Prostate gland (tissue), 2 donors: Measurements from ENCODE around the gene TADA1. TPM values are rescaled to one million over a fixed set of nuclear protein-coding genes. Genes with fewer than 3 reads are reported as not detected.

ENCODE experiments used
- DNase-seq: peaks from one replicate; pipeline ENCODE4 v3.0.0-alpha.2; 2019; ENCODE audit warnings: low spot score
- H3K27ac ChIP-seq, 2 donors: fragments of 200-600 bp; sonication (generic); 2 replicates each; pipeline ENCODE4 v1.5.1; 2017 to 2019
- H3K27me3 ChIP-seq: fragments of 200-600 bp; sonication (generic); replicated peaks from 2 replicates; pipeline ENCODE4 v1.5.1; 2019; ENCODE audit not compliant: insufficient read depth
- H3K36me3 ChIP-seq, 2 donors: fragments of 200-600 bp; sonication (generic); 1 replicate in 1 of 2; 2 replicates in 1 of 2; pipeline versions ENCODE4 v1.5.1 to v1.8.1; 2017 to 2019
- H3K4me1 ChIP-seq: fragments of 200-600 bp; sonication (generic); replicated peaks from 2 replicates; pipeline ENCODE4 v1.5.1; 2019
- H3K4me3 ChIP-seq, 2 donors: fragments of 200-600 bp; sonication (generic); 2 replicates each; pipeline ENCODE4 v1.5.1; 2017 to 2019
- H3K9me3 ChIP-seq: fragments of 200-600 bp; sonication (generic); 2 replicates; pipeline ENCODE4 v1.5.1; 2017
- POLR2A ChIP-seq: fragments of 450-650 bp; IDR thresholded peaks from one replicate; pipeline ENCODE4 v1.6.1; 2016; ENCODE audit warnings: antibody characterized with exemption, mild to moderate bottlenecking
- POLR2AphosphoS5 ChIP-seq: sonication (generic); formaldehyde crosslinking; IDR thresholded peaks from one replicate; pipeline ENCODE4 v1.6.1; 2017; ENCODE audit warnings: antibody characterized with exemption
- WGBS: methylation state at CpG from one replicate; pipeline ENCODE4 v1.1.5; 2018; 5-methylcytosine and 5-hydroxymethylcytosine counted together
- intact Hi-C: fragments of 100-400 bp; cut with DNase I; formaldehyde crosslinking; loops from one replicate; pipeline ENCODE4 v1.14.2; 2022
- total RNA-seq, 2 donors: library from RNA; depleted of rRNA; stranded (reverse); fragments of >200 nt; gene quantifications; one replicate each; pipeline ENCODE4 v1.1.0, GENCODE V29; 2016
- TF ChIP-seq, protein P1 (sequence below), 4 experiments: fragments of 200-600 bp in 2 of 4; fragments of 450-650 bp in 2 of 4; sonication (generic) in 2 of 4; IDR thresholded peaks; 1 replicate in 3 of 4; 2 replicates in 1 of 4; pipeline ENCODE4 v1.5.1; 2016 to 2019; ENCODE audit warnings: antibody characterized with exemption in 4 of 4, mild to moderate bottlenecking in 2 of 4, moderate library complexity in 2 of 4

The TADA1 gene
- total RNA-seq, 2 donors from 2014 or later = 14.2 to 19.5 TPM

DNA sequence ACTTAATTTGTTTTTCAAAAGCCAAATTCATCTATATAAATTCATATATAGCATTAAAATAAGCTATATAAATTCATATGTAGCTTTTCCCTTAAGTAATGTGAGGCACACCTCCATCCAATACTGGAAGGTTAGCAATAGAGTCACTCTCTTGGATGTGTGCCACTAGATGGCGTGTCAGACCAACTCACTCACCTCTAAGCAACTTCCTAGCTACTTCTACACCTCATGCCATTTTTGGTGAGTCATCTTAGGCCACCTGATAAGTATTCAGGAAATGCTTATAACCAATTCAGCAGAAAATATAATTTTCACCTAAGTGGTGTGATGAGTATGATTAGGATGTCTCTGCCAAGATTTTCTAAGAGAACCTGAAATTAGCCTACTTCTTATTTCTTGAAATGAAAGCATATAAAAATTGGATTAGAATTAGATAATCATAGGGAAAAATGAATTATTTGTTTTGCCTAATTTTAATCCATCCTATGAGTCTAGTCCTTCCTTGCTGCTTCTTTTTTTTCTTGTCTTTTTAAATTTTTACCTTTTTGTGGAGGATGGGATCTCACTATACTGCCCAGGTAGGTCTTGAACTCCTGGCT, 34.4 kb upstream of the TADA1 start:
- TF ChIP-seq, protein P1, sequence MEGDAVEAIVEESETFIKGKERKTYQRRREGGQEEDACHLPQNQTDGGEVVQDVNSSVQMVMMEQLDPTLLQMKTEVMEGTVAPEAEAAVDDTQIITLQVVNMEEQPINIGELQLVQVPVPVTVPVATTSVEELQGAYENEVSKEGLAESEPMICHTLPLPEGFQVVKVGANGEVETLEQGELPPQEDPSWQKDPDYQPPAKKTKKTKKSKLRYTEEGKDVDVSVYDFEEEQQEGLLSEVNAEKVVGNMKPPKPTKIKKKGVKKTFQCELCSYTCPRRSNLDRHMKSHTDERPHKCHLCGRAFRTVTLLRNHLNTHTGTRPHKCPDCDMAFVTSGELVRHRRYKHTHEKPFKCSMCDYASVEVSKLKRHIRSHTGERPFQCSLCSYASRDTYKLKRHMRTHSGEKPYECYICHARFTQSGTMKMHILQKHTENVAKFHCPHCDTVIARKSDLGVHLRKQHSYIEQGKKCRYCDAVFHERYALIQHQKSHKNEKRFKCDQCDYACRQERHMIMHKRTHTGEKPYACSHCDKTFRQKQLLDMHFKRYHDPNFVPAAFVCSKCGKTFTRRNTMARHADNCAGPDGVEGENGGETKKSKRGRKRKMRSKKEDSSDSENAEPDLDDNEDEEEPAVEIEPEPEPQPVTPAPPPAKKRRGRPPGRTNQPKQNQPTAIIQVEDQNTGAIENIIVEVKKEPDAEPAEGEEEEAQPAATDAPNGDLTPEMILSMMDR (IDR thresholded peaks at IDR 0.05) = peak; percentile 70 to 83 (median 72)
- TF ChIP-seq POLR2AphosphoS5 (peak; percentile 61), POLR2A (no peak)
- H3K9me3 ChIP-seq = no peaks in the 10 kb centered on the region
- 0% methylated on average over 1 of the region's 1 CpG for WGBS
- H3K4me1 ChIP-seq = no peaks in the 10 kb centered on the region
- peak; percentile 84 for DNase-seq
- intact Hi-C loops = no loop called here
- no peaks in the 10 kb centered on the region for H3K36me3 ChIP-seq
- H3K27me3 ChIP-seq = no peaks in the 10 kb centered on the region
- no peak overlapping the region for H3K4me3 ChIP-seq
- H3K27ac ChIP-seq = no peak overlapping the region

DNA sequence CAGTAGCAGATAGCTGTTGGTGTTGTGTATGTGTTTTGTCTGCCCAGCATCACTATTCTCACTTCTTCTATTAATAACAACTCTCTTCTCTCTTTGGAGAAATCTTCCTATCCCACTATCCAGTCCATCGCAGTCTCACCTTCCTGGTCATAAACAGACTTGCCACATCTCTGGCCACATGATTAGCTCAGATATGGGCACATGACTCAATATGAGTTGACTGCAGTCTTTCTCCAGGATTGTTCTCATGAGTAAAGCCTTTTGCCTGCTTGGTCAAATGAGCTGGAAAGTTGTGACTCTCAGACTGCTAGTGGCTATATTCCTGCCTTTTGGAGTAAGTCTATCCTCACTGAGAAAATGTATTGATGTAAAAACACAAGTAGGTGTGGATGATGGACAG, 32.9 kb upstream of the TADA1 start:
- no peak for DNase-seq
- TF ChIP-seq POLR2AphosphoS5 (no peak), POLR2A (no peak)
- TF ChIP-seq, protein P1 (IDR thresholded peaks at IDR 0.05) = no peak
- Histone ChIP-seq H3K27ac (no peak overlapping the region), H3K27me3 (no peaks in the 10 kb centered on the region), H3K36me3 (no peaks in the 10 kb centered on the region), H3K9me3 (no peaks in the 10 kb centered on the region), H3K4me1 (no peaks in the 10 kb centered on the region), H3K4me3 (no peak overlapping the region)
- WGBS = 96% methylated on average over 1 of the region's 1 CpG
- intact Hi-C loops = loop anchor here (2.0 kb wide), 1 partner anchor 148 kb away; no protein-coding TSS in a partner anchor

DNA sequence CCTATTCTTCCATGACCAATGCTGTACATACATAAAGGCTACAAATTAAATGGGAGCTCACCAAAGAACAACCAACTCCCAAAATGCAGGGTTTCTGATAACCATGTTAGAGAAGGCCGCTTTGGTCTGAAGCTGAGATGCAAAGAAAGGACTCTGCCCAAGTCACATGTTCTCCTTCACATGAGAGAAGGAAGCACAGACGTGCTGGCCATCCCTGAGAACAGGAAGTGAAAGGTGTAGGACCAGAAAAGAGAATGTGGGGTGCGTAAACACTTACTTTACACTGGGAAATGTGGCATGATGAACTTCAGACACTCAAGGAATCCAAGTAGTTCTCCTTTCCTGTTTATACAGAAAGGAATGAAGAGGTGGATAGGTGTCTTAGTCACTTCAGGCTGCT, 31.7 kb upstream of the TADA1 start:
- intact Hi-C loops = loop anchor here (2.0 kb wide), 1 partner anchor 149 kb away; no protein-coding TSS in a partner anchor
- Histone ChIP-seq H3K36me3 (no peaks in the 10 kb centered on the region), H3K4me3 (no peak overlapping the region), H3K4me1 (no peaks in the 10 kb centered on the region), H3K27me3 (no peaks in the 10 kb centered on the region), H3K27ac (no peak overlapping the region), H3K9me3 (no peaks in the 10 kb centered on the region)
- DNase-seq = no peak
- TF ChIP-seq POLR2AphosphoS5 = no peak
- TF ChIP-seq, protein P1 (IDR thresholded peaks at IDR 0.05) = no peak
- TF ChIP-seq POLR2A = no peak
- 85% methylated on average over 3 of the region's 3 CpGs for WGBS

DNA sequence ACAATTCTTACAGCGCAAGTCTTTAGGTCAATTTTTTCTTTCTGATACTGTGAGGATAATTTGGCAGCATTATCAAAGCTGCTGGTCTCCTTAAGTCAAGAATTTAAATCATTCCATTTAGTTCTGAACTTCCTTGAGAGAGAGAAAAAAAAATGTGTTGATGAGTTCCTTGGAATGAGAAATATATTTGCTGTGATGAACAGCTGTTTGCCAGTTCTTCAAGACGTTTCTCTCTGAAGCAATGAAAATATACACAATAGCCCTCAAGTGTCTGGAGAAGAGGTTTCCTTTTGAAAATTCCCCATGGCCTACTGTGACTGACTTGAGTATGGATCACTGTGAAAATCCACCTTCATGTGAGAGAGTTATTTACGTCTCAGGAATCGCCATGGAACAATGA, 31.0 kb upstream of the TADA1 start:
- no peak for DNase-seq
- no peaks in the 10 kb centered on the region for H3K4me1 ChIP-seq
- no peaks in the 10 kb centered on the region for H3K9me3 ChIP-seq
- intact Hi-C loops = no loop called here
- no peak overlapping the region for H3K4me3 ChIP-seq
- no peaks in the 10 kb centered on the region for H3K36me3 ChIP-seq
- WGBS = 81% methylated on average over 4 of the region's 4 CpGs
- H3K27ac ChIP-seq = no peak overlapping the region
- no peak for TF ChIP-seq POLR2AphosphoS5
- no peak for TF ChIP-seq POLR2A
- TF ChIP-seq, protein P1 (IDR thresholded peaks at IDR 0.05) = no peak
- H3K27me3 ChIP-seq = no peaks in the 10 kb centered on the region

DNA sequence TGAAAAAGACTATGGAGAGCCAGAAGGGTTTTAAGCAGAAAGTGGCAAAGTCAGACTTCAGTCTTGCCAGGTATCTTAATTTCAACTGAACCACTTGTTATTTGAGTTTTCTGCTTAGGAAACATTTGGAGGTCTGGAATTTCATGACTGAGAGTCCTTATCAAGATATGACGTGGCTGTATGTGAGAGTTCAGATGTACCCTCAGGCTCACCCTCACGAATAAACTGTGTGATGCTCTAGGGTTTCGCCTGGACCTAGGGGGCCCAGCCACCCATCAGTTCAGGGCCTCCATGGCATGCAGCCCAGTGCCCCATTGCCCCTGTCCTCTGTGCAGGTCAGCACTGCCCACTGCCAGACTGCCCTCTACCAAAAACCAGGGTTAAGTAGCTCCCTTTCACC, 30.6 kb upstream of the TADA1 start:
- TF ChIP-seq POLR2AphosphoS5 = no peak
- Histone ChIP-seq H3K36me3 (no peaks in the 10 kb centered on the region), H3K27ac (no peak overlapping the region), H3K27me3 (no peaks in the 10 kb centered on the region), H3K4me1 (no peaks in the 10 kb centered on the region), H3K9me3 (no peaks in the 10 kb centered on the region), H3K4me3 (no peak overlapping the region)
- no peak for DNase-seq
- intact Hi-C loops = no loop called here
- 91% methylated on average over 3 of the region's 3 CpGs for WGBS
